ENCODE data around the gene PFKFB4.
"Not testable (repeated sequence)": the region's sequence is repeated elsewhere in the genome, so short reads cannot be mapped to it uniquely, and the experiment has no call there.

Gene PFKFB4

DNA sequence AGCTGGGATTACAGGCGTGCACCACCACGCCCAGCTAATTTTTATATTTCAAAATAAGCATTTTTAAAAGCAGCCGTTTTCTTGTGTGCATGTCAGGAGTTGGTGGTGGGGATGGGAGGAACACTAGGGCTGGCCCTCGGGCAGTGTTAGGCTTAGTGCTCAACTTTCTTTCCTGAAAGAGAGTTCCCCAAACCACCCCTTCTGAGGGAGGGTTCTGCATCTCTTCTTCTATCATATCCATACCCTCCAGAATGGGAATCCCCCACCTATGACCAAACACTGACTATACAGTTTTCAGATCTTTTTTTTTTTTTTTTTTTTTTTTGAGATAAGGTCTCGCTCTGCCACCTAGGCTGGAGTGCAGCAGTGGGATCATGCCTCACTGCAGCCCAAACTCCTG is 12.5 kb downstream of the PFKFB4 start:
- H3K27me3 Mint-ChIP-seq: no peaks in the 10 kb centered on the region
- peaks cover 85% of the 10 kb centered on the region for H3K36me3 Mint-ChIP-seq (ENCODE audit: low read depth)
- intact Hi-C loops (cut with micrococcal nuclease): no loop called here
- peaks cover 46% of the 10 kb centered on the region for H3K4me1 Mint-ChIP-seq (ENCODE audit: low read depth)
- no peak overlapping the region for H3K4me3 Mint-ChIP-seq
- no peaks in the 10 kb centered on the region for H3K9me3 Mint-ChIP-seq
- peak overlapping the region; percentile 85 for H3K27ac Mint-ChIP-seq

DNA sequence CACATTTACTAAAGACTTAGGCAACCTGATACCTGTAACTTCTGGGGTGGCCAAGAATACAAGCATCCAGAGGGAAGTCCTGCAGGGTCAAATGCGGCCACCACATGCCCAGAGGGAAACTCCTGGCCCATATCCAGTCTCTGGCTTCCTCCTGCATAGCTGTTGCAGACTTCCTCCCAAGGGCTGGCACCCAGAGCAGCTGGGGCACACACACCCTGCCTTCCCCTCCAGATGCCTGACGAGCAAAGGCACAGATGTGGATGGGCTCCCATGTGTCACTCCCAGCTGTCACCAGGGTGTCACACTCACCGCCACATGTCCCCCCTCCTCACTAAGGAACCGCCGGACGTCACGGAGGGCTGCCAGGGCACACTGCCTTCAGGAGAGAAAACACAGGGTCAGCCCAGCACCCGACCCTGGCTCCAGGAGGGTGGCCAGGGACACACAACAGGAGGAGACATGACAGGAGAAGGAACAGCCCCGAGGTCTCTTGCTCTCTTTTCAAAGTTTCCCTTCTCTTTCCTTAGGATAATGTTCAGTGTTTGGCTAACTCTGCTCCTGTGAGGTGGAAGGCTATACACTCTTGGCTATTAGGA is 13.2 kb downstream of the PFKFB4 start:
- Mint-ChIP-seq H3K4me1 (ENCODE audit: low read depth) (peaks cover 39% of the 10 kb centered on the region), H3K27ac (peak overlapping the region; percentile 85), H3K9me3 (no peaks in the 10 kb centered on the region), H3K27me3 (no peaks in the 10 kb centered on the region), H3K36me3 (ENCODE audit: low read depth) (peaks cover 85% of the 10 kb centered on the region), H3K4me3 (peak overlapping the region; percentile 1)
- intact Hi-C loops (cut with micrococcal nuclease): no loop called here

DNA sequence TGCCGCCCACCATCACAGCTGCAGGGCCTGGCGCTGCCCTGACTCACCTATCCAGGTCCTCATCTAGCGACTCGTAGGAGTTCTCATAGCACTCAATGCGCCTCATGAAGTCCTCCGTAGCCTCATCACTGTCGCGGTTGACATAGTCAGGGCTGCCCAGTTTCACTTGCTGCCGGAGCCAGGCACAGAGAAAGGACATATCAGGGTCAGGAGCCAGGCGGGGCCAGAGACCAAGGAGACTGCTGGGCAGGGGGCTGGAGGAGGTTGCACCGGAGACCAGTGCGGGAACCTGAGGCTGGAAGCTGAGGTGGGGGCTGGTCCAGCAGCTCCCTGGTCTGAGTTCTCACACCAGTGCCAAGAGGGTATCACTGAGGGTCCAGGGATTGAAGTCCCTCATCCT is 18.2 kb downstream of the PFKFB4 start:
- H3K27ac Mint-ChIP-seq: no peak overlapping the region
- peaks cover 25% of the 10 kb centered on the region for H3K4me1 Mint-ChIP-seq (ENCODE audit: low read depth)
- no peak overlapping the region for H3K4me3 Mint-ChIP-seq
- intact Hi-C loops (cut with micrococcal nuclease): no loop called here
- peaks cover 100% of the 10 kb centered on the region for H3K36me3 Mint-ChIP-seq (ENCODE audit: low read depth)
- H3K27me3 Mint-ChIP-seq: no peaks in the 10 kb centered on the region
- peaks cover 10% of the 10 kb centered on the region for H3K9me3 Mint-ChIP-seq

DNA sequence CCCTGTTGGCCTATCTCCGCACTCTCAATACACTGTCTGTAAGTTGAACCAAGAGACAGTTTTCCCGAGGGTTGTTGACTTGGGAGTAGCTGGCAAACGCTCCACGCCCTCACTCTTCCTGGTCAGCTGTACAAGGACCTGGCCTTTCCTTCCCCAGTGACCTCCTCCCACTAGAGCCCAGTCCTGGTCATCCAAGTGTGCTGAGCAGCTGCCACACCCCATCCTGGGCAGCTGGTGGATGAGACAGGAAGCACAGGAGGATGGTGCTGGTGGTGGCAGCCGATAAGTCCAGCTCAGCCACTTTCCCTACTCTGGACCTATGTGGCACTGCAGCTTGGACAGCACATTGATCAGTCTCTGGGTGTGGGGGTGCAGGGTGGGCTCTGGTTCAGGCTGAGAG is 19.8 kb downstream of the PFKFB4 start:
- Mint-ChIP-seq H3K4me3 (no peak overlapping the region), H3K9me3 (peaks cover 10% of the 10 kb centered on the region), H3K4me1 (ENCODE audit: low read depth) (peaks cover 19% of the 10 kb centered on the region), H3K27me3 (no peaks in the 10 kb centered on the region), H3K36me3 (ENCODE audit: low read depth) (peaks cover 97% of the 10 kb centered on the region), H3K27ac (no peak overlapping the region)
- intact Hi-C loops (cut with micrococcal nuclease): no loop called here

DNA sequence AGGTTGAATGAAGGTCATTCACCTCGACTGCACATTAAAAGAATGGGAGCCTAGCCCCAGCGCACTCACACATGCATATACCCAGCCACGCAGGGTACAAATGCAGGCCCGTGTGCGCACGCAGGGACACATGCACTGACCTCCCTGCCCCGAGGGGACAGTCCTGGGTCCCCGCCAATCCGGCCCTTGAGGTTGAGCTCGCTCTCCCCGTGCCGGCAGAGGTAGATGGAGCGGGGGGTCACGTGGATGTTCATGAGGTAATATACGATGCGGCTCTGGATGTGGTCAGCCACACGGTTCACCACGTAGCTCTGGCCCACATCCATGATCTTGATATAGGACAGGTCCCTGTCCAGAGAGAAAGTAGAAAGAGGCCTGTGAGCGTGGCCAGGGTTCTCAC is 20.5 kb downstream of the PFKFB4 start:
- Mint-ChIP-seq H3K36me3 (ENCODE audit: low read depth) (peaks cover 95% of the 10 kb centered on the region), H3K4me3 (no peak overlapping the region), H3K27me3 (no peaks in the 10 kb centered on the region), H3K4me1 (ENCODE audit: low read depth) (peaks cover 21% of the 10 kb centered on the region), H3K9me3 (peaks cover 10% of the 10 kb centered on the region), H3K27ac (no peak overlapping the region)
- intact Hi-C loops (cut with micrococcal nuclease): no loop called here

DNA sequence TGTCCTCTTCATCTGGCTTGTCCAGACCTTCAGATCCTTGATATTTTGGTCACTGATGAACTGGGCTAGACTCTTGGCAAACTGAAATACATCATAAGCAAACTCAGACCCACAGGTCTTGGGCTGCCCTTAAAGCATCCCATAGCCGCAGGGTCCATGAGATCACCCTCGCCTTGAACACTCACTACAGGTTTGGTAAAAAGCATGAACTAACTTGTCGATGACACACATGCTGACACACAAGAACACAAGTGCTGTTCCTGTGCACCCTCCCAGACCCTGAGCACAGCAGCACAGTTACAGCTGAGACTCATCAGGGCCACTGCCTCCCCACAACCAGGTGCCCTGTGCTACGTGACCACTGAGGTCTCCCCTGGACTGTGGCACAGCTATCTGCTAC is 21.0 kb downstream of the PFKFB4 start:
- H3K36me3 Mint-ChIP-seq (ENCODE audit: low read depth): peaks cover 93% of the 10 kb centered on the region
- intact Hi-C loops (cut with micrococcal nuclease): no loop called here

DNA sequence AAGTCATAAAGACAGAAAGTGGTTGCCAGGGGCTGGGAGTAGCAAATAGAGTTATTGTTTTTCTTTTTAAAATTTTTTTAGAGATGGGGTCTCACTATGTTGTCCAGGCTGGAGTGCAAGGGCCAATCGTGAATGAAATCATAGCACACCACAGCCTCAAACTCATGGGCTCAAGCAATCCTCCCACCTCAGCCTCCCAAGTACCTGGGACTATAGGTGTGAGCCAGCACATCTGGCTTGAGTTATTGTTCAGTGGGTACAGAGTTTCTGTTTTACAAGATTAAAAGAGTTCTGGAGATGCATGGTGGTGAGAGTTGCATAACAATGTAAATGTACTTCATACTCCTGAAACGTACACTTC is 23.6 kb downstream of the PFKFB4 start:
- H3K27ac Mint-ChIP-seq: no peak overlapping the region
- peaks cover 39% of the 10 kb centered on the region for H3K4me1 Mint-ChIP-seq (ENCODE audit: low read depth)
- H3K9me3 Mint-ChIP-seq: peaks cover 10% of the 10 kb centered on the region
- intact Hi-C loops (cut with micrococcal nuclease): no loop called here
- H3K27me3 Mint-ChIP-seq: no peaks in the 10 kb centered on the region
- H3K36me3 Mint-ChIP-seq (ENCODE audit: low read depth): peaks cover 71% of the 10 kb centered on the region
- H3K4me3 Mint-ChIP-seq: no peak overlapping the region

More for the DNA sequence above, 21.0 kb downstream of the PFKFB4 start:
- Mint-ChIP-seq H3K4me3 (no peak overlapping the region), H3K27me3 (no peaks in the 10 kb centered on the region), H3K4me1 (ENCODE audit: low read depth) (peaks cover 21% of the 10 kb centered on the region), H3K27ac (no peak overlapping the region), H3K9me3 (peaks cover 10% of the 10 kb centered on the region)

DNA sequence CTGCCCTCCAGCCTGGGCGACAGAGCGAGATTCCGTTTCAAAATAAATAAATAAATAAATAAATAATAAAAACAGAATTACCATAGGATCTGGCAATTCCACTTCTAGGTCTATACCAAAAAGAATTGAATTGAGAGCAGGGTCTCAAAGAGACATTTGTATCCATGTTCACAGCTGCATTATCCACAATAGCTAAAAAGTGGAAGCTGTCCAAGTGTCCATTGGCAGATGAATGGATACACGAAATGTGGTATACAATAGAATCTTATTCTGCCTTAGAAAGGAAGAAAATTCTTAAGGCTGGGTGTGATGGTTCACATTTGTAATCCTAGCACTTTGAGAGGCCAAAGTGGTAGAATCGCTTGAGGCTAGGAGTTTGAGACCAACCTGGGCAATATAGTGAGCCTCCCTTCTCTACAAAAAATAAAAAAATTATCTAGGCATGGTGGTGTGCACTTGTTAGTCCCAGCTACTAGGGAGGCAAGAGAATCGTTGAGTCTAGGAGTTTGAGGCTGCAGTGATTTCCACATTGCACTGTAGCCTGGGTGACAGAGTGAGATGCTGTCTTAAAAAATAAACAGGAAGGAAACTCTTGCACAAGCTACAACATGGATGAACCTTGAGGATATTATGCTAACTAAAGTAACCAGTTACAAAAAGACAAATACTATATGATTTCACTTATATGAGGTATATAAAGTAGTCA is 24.2 kb downstream of the PFKFB4 start:
- intact Hi-C loops (cut with micrococcal nuclease): no loop called here
- peaks cover 70% of the 10 kb centered on the region for H3K36me3 Mint-ChIP-seq (ENCODE audit: low read depth)
- H3K9me3 Mint-ChIP-seq: peaks cover 10% of the 10 kb centered on the region
- no peak overlapping the region for H3K27ac Mint-ChIP-seq
- no peak overlapping the region for H3K4me3 Mint-ChIP-seq
- H3K4me1 Mint-ChIP-seq (ENCODE audit: low read depth): peaks cover 44% of the 10 kb centered on the region
- no peaks in the 10 kb centered on the region for H3K27me3 Mint-ChIP-seq

DNA sequence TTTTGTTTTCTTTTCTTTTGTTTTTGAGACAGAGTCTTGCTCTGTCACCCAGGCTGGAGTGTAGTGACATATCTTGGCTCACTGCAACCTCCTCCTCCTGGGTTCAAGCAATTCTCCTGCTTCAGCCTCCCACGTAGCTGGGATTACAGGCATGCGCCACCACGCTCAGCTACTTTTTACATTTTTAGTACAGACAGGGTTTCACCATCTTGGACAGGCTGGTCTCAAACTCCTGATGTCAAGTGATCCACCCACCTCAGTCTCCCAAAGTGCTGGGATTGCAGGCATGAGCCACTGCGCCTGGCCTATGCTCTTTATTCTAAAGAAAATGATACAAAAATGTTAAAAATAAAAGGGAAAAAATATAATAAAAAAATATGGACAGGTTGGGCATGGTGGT is 25.9 kb downstream of the PFKFB4 start:
- H3K27ac Mint-ChIP-seq; intact Hi-C loops (cut with micrococcal nuclease); H3K4me3 Mint-ChIP-seq; H3K27me3 Mint-ChIP-seq: not testable (repeated sequence)
- Mint-ChIP-seq H3K4me1 (ENCODE audit: low read depth) (peaks cover 60% of the 10 kb centered on the region), H3K9me3 (peaks cover 10% of the 10 kb centered on the region), H3K36me3 (ENCODE audit: low read depth) (peaks cover 67% of the 10 kb centered on the region)

DNA sequence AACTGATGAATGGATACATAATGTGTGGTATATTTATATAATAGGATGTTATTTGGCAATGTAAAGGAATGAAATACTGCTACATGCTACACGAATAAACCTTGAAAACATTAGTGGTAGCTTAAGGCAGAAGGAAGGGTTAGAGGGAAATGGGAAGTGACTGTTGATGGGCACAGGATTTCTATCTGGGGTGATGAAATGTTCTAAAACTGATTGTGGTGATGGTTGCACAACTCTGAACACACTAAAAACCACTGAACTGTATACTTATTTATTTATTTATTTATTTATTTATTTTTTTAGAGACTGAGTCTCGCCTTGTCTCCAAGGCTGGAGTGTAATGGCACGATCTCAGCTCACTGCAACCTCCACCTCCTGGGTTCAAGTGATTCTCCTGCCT is 27.8 kb downstream of the PFKFB4 start:
- H3K27ac Mint-ChIP-seq: peak overlapping the region; percentile 70
- H3K27me3 Mint-ChIP-seq: no peaks in the 10 kb centered on the region
- peaks cover 67% of the 10 kb centered on the region for H3K36me3 Mint-ChIP-seq (ENCODE audit: low read depth)
- H3K9me3 Mint-ChIP-seq: peaks cover 2% of the 10 kb centered on the region
- no peak overlapping the region for H3K4me3 Mint-ChIP-seq
- H3K4me1 Mint-ChIP-seq (ENCODE audit: low read depth): peaks cover 67% of the 10 kb centered on the region
- intact Hi-C loops (cut with micrococcal nuclease): no loop called here

DNA sequence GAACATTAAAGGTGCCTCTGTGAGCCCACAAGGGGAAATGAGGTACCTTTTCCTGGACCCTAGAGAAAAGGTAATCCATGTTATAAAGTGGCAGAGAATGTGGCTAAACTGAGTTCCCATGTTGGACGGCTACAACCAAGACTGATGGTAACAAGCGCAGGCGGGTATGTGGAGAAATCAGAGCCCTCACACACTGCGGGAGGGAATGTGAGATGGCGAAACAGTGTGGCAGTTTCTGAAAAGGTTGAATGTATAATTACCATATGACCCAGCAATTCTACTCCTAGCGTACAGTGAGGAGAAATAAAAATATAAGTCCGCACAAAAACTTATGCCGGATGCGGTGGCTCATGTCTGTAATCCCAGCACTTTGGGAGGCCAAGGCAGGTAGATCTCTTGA is 28.6 kb downstream of the PFKFB4 start:
- Mint-ChIP-seq H3K9me3 (no peaks in the 10 kb centered on the region), H3K4me1 (ENCODE audit: low read depth) (peaks cover 62% of the 10 kb centered on the region), H3K27me3 (no peaks in the 10 kb centered on the region), H3K4me3 (no peak overlapping the region), H3K27ac (peak overlapping the region; percentile 70), H3K36me3 (ENCODE audit: low read depth) (peaks cover 67% of the 10 kb centered on the region)
- intact Hi-C loops (cut with micrococcal nuclease): no loop called here

DNA sequence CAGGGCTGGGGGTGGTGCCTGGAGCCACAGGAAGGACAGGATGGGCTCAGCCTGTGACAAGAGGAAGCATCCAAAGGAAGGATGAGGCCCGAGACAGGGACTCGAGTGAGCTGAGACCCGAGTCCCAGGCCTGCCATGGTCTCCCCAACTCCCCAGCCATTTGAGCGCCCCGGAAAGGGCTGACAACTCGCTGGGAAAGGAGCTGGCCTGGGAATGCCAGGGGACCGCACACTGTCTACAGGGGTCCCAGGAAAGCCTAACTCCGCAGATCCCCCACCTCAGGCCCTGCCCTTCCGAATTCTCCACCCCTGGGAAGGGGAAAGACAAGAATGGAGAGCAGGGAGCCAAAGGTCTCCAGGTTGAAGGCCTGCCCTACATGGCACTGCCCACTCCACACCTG is 31.6 kb downstream of the PFKFB4 start:
- Mint-ChIP-seq H3K9me3 (no peaks in the 10 kb centered on the region), H3K4me3 (no peak overlapping the region), H3K4me1 (ENCODE audit: low read depth) (peaks cover 51% of the 10 kb centered on the region), H3K36me3 (ENCODE audit: low read depth) (peaks cover 78% of the 10 kb centered on the region), H3K27ac (no peak overlapping the region), H3K27me3 (no peaks in the 10 kb centered on the region)
- intact Hi-C loops (cut with micrococcal nuclease): no loop called here

DNA sequence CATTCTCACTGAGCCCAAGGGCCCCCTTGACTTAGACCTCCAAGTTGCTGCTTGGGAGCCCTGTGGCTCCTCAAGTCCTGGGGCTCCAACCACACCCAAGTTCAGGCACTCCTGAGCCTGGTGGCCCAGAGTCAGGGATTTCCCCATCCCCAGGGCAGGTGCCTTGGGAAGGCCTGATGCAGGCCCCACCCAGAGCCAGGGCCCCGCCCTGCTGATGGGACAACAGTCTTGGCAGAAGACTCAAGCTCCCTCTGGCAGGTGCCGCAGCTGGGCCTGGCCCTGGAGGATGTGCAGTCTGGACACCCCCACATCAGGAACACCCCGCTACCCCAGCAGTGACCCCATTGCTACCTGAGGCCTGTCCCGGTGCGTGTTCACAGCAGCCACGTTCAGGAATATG is 35.0 kb downstream of the PFKFB4 start:
- no peaks in the 10 kb centered on the region for H3K9me3 Mint-ChIP-seq
- intact Hi-C loops (cut with micrococcal nuclease): no loop called here
- H3K36me3 Mint-ChIP-seq (ENCODE audit: low read depth): peaks cover 100% of the 10 kb centered on the region

DNA sequence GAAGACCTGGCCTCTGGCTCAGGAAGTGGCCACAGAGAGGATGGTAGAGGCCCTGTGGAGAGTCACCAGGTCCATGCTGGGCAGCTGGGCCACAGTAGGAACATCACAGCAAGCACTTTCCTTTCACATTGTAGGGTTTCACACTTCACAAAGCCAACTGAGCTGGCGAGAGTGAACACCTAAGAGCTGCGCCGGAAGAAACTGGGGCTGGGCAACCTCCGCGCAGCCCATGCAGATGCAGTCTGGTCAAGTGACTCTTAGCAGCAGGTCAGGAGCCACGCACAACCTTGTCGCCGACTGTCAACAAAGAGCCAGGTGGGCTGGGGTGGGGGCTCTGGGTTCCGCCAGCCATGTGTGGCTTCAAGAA is 37.3 kb downstream of the PFKFB4 start:
- Mint-ChIP-seq H3K36me3 (ENCODE audit: low read depth) (peaks cover 77% of the 10 kb centered on the region), H3K4me3 (no peak overlapping the region), H3K27ac (no peak overlapping the region), H3K9me3 (no peaks in the 10 kb centered on the region), H3K27me3 (no peaks in the 10 kb centered on the region), H3K4me1 (ENCODE audit: low read depth) (peaks cover 7% of the 10 kb centered on the region)
- intact Hi-C loops (cut with micrococcal nuclease): no loop called here

More for the DNA sequence above, 35.0 kb downstream of the PFKFB4 start:
- Mint-ChIP-seq H3K27ac (no peak overlapping the region), H3K4me3 (no peak overlapping the region), H3K4me1 (ENCODE audit: low read depth) (peaks cover 22% of the 10 kb centered on the region), H3K27me3 (no peaks in the 10 kb centered on the region)

Data from dendritic cell treated with granulocyte-macrophage colony-stimulating factor and Interleukin-4, amounts not matched to agents 40 ng/mL and 50 ng/mL, for 4 days (primary cell).